PC-3 (cell line): ENCODE results near the gene SEC24B. TPM values are rescaled to one million over a fixed set of nuclear protein-coding genes. Genes with fewer than 3 reads are reported as not detected.

Experiments used
- ATAC-seq: fragments of 200-7000 bp; cut with Tn5 transposase; 2 replicates; pipeline ENCODE4 v1.9.1; 2020; ENCODE audit warnings: mild to moderate bottlenecking, moderate library complexity
- BruUV-seq: library from RNA; stranded (reverse); fragments of 400-500 nt; replicated peaks from 2 replicates; lab custom pipeline; 2021; lab: Mats Ljungman, UMichigan
- CTCF ChIA-PET: fragments of 300-600 bp; sonication (Branson Sonifier 250); formaldehyde crosslinking; loops from one replicate; lab custom pipeline; 2022; ENCODE audit warnings: antibody characterized with exemption; lab: Charles Lee
- POLR2A ChIA-PET: fragments of 300-600 bp; sonication (Branson Sonifier 250); formaldehyde crosslinking; loops from one replicate; lab custom pipeline; 2022; ENCODE audit warnings: antibody characterized with exemption; ENCODE audit not compliant: unreplicated experiment; lab: Charles Lee
- DNase-seq: peaks from one replicate; pipeline ENCODE4 v3.0.0-alpha.2; 2015
- H2AFZ ChIP-seq: fragments of 300-600 bp; sonication (generic); 2 replicates; pipeline ENCODE4 v1.6.0; 2016; ENCODE audit warnings: antibody characterized with exemption, low read length
- H3F3A ChIP-seq: fragments of 300-600 bp; sonication (generic); one replicate; pipeline ENCODE4 v1.6.0; 2017; ENCODE audit warnings: antibody characterized with exemption, low read length, control low read depth, mild to moderate bottlenecking; ENCODE audit not compliant: unreplicated experiment
- H3K27ac ChIP-seq: fragments of 300-600 bp; sonication (generic); 2 replicates; pipeline ENCODE4 v1.5.1; 2016; ENCODE audit warnings: mild to moderate bottlenecking, low read length
- H3K27me3 ChIP-seq: fragments of 300-600 bp; sonication (generic); 2 replicates; pipeline ENCODE4 v1.6.1; 2016; ENCODE audit warnings: low read length, mixed read lengths
- H3K36me3 ChIP-seq: fragments of 300-600 bp; sonication (generic); 2 replicates; pipeline ENCODE4 v1.6.1; 2016; ENCODE audit warnings: low read depth, mixed run types, low read length, mixed read lengths
- H3K4me1 ChIP-seq: fragments of 300-600 bp; sonication (generic); 2 replicates; pipeline ENCODE4 v1.5.1; 2016; ENCODE audit warnings: low read length; ENCODE audit not compliant: insufficient read depth
- H3K4me2 ChIP-seq: fragments of 300-600 bp; sonication (generic); 2 replicates; pipeline ENCODE4 v1.6.0; 2016; ENCODE audit warnings: low read length
- H3K4me3 ChIP-seq: fragments of 300-600 bp; sonication (generic); 2 replicates; pipeline ENCODE4 v1.5.1; 2016; ENCODE audit warnings: mild to moderate bottlenecking, low read length, mixed read lengths
- H3K79me2 ChIP-seq: fragments of 300-600 bp; sonication (generic); 2 replicates; pipeline ENCODE4 v1.6.1; 2017; ENCODE audit warnings: low read length, mixed read lengths
- H3K9ac ChIP-seq: fragments of 300-600 bp; sonication (generic); 2 replicates; pipeline ENCODE4 v1.6.0; 2016; ENCODE audit warnings: mild to moderate bottlenecking, low read length
- H3K9me2 ChIP-seq: fragments of 300-600 bp; sonication (generic); replicated peaks from 2 replicates; pipeline ENCODE4 v1.6.1; 2016; ENCODE audit warnings: mixed run types, low read length, mixed read lengths
- H3K9me3 ChIP-seq: fragments of 300-600 bp; sonication (generic); 2 replicates; pipeline ENCODE4 v1.6.1; 2016; ENCODE audit warnings: low read length, mixed read lengths
- H4K20me1 ChIP-seq: fragments of 300-600 bp; sonication (generic); 2 replicates; pipeline ENCODE4 v1.6.1; 2016; ENCODE audit warnings: low read length, mixed read lengths
- EZH2 ChIP-seq: fragments of 300-600 bp; sonication (generic); IDR thresholded peaks from one replicate; pipeline ENCODE4 v1.6.1; 2017; ENCODE audit warnings: antibody characterized with exemption, mild to moderate bottlenecking, low read length; ENCODE audit not compliant: unreplicated experiment
- EZH2phosphoT487 ChIP-seq: fragments of 300-600 bp; sonication (generic); IDR thresholded peaks from 2 replicates; pipeline ENCODE4 v1.6.1; 2018; ENCODE audit warnings: mild to moderate bottlenecking, antibody characterized with exemption, low read length, borderline replicate concordance
- intact Hi-C: fragments of 100-400 bp; cut with micrococcal nuclease; formaldehyde crosslinking; loops from 2 replicates; pipeline ENCODE4 v1.9.0; 2023
- total RNA-seq: library from RNA; depleted of rRNA; stranded (reverse); fragments of >200 nt; gene quantifications from 2 replicates; pipeline ENCODE4 v1.2.3, GENCODE V29; 2014
- TF ChIP-seq, protein P1 (sequence below): fragments of 300-600 bp; sonication (generic); conservative IDR thresholded peaks from 2 replicates; pipeline ENCODE4 v1.5.1; 2017; ENCODE audit warnings: antibody characterized with exemption, low read depth, mild to moderate bottlenecking, low read length

Gene SEC24B
- total RNA-seq, 1 experiment from 2014 or later, result 11.3 TPM

DNA sequence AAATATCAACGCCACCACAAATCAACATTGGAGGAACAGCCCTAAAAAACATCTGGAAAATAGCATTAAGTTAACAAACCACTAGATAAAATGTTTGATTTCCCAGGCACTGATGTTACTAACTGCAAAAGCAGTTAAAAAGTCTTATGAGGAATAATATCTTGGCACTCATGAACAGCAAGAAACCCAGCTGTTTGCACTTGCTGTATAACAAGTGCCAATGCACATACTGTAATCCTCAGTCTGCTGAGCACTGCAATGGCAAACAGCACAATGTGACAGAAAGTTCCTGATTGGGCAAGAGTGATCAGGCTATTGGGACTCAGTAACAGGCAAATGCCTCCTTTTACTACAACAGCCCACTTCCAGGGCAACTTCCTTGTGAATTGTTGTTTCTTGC lies 20.8 kb upstream of the SEC24B start:
- H2AFZ ChIP-seq, result no peak overlapping the region
- no peaks in the 10 kb centered on the region for H3F3A ChIP-seq
- TF ChIP-seq, protein P1, sequence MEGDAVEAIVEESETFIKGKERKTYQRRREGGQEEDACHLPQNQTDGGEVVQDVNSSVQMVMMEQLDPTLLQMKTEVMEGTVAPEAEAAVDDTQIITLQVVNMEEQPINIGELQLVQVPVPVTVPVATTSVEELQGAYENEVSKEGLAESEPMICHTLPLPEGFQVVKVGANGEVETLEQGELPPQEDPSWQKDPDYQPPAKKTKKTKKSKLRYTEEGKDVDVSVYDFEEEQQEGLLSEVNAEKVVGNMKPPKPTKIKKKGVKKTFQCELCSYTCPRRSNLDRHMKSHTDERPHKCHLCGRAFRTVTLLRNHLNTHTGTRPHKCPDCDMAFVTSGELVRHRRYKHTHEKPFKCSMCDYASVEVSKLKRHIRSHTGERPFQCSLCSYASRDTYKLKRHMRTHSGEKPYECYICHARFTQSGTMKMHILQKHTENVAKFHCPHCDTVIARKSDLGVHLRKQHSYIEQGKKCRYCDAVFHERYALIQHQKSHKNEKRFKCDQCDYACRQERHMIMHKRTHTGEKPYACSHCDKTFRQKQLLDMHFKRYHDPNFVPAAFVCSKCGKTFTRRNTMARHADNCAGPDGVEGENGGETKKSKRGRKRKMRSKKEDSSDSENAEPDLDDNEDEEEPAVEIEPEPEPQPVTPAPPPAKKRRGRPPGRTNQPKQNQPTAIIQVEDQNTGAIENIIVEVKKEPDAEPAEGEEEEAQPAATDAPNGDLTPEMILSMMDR, result no peak
- TF ChIP-seq EZH2 (no peak), EZH2phosphoT487 (no peak)
- ChIA-PET POLR2A (no interaction called here), CTCF (no interaction called here)
- no peak overlapping the region for H3K27ac ChIP-seq
- no peaks in the 10 kb centered on the region for H3K9me3 ChIP-seq
- DNase-seq (no peak), ATAC-seq (no peak)
- H3K4me3 ChIP-seq, result no peak overlapping the region
- no peaks in the 10 kb centered on the region for H3K79me2 ChIP-seq
- no TSS peak for BruUV-seq
- H3K9me2 ChIP-seq, result no peaks in the 10 kb centered on the region
- intact Hi-C loops, result no loop called here
- no peak overlapping the region for H3K4me2 ChIP-seq
- H3K36me3 ChIP-seq, result no peaks in the 10 kb centered on the region
- no peaks in the 10 kb centered on the region for H3K27me3 ChIP-seq
- no peaks in the 10 kb centered on the region for H4K20me1 ChIP-seq
- no peaks in the 10 kb centered on the region for H3K4me1 ChIP-seq
- H3K9ac ChIP-seq, result no peak overlapping the region

- ATAC-seq (no peak), DNase-seq (no peak)
- Histone ChIP-seq H3K27ac (no peak overlapping the region), H3K79me2 (no peaks in the 10 kb centered on the region), H2AFZ (no peak overlapping the region), H3K9ac (no peak overlapping the region), H3K4me1 (no peaks in the 10 kb centered on the region), H3K4me3 (no peak overlapping the region), H3K27me3 (no peaks in the 10 kb centered on the region), H3K4me2 (no peak overlapping the region), H3K9me2 (no peaks in the 10 kb centered on the region), H3F3A (no peaks in the 10 kb centered on the region), H4K20me1 (no peaks in the 10 kb centered on the region), H3K36me3 (no peaks in the 10 kb centered on the region), H3K9me3 (no peaks in the 10 kb centered on the region)
- TF ChIP-seq, protein P1, result no peak
- TF ChIP-seq EZH2, result no peak
- TF ChIP-seq EZH2phosphoT487, result no peak
- ChIA-PET CTCF (no interaction called here), POLR2A (interaction anchor here (0.6 kb wide), 1 partner anchor 765 kb away, joined by 3 read pairs; no protein-coding TSS in a partner anchor)
- intact Hi-C loops, result no loop called here
- BruUV-seq, result no TSS peak
These were observed 18.7 kb upstream of the SEC24B start for GRCh38 chr4:109414938-109415337.

- H4K20me1 ChIP-seq, result no peaks in the 10 kb centered on the region
- ATAC-seq, result no peak
- H3K79me2 ChIP-seq, result no peaks in the 10 kb centered on the region
- H3K27me3 ChIP-seq, result no peaks in the 10 kb centered on the region
- ChIA-PET POLR2A (no interaction called here), CTCF (no interaction called here)
- H3K36me3 ChIP-seq, result no peaks in the 10 kb centered on the region; the same call in 1 of the 2 replicates
- BruUV-seq, result no TSS peak
- no peaks in the 10 kb centered on the region for H3K9me3 ChIP-seq
- no peak overlapping the region for H3K4me3 ChIP-seq
- no peak overlapping the region for H3K4me2 ChIP-seq
- TF ChIP-seq EZH2 (no peak), EZH2phosphoT487 (no peak)
- TF ChIP-seq, protein P1, result no peak
- no peaks in the 10 kb centered on the region for H3F3A ChIP-seq
- no peak overlapping the region for H3K27ac ChIP-seq
- H3K9me2 ChIP-seq, result no peaks in the 10 kb centered on the region
- no peaks in the 10 kb centered on the region for H3K4me1 ChIP-seq
- no peak overlapping the region for H3K9ac ChIP-seq
- intact Hi-C loops, result no loop called here
- no peak for DNase-seq
- H2AFZ ChIP-seq, result no peak overlapping the region
These were observed 15.0 kb upstream of the SEC24B start for GRCh38 chr4:109418588-109418987.
